ENCODE data around the gene HIVEP3. TPM values are rescaled to one million over a fixed set of nuclear protein-coding genes. Genes with fewer than 3 reads are reported as not detected.
A peak's percentile ranks its signal among the peaks of the same experiment; 100 is the strongest.

Gene HIVEP3
- total and polyA plus RNA-seq, 3 experiments from 2014 or later: 15.1 to 24.0 (median 23.0) TPM

DNA sequence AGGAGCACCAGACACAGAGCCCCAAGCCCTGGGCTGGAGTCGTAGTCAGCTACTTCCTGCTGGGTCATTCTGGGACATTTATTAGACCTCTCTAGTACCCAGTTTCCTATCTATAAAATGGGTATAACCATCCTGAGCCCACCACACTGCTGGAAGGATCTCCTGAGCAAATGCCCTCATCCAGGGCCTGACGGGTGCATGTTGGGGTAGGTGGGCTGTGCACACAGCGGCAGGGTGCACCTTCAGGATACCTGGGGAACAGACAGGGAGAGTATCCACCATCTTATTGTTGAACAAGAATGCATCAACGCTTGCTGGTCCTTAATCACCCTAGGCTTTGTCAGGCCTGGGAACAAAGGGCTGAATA, 191.0 kb downstream of the HIVEP3 start:
- Histone ChIP-seq H3K9me3 (ENCODE audit: low read length) (no peaks in the 10 kb centered on the region), H3K4me1 (ENCODE audit: insufficient read depth, low read length) (peaks cover 34% of the 10 kb centered on the region), H3K36me3 (ENCODE audit: insufficient read depth, low read length) (no peaks in the 10 kb centered on the region), H3K27me3 (ENCODE audit: insufficient read depth, low read length, poor library complexity, severe bottlenecking) (no peaks in the 10 kb centered on the region), H3K4me3 (ENCODE audit: low read length) (no peak overlapping the region), H3K27ac (ENCODE audit: low read depth, low read length) (no peak overlapping the region)
- Mint-ChIP-seq H3K4me1 (peaks cover 38 to 39% (median 39%) of the 10 kb centered on the region in 3 donors), H3K27ac (peak overlapping the region in 3 of 8 donors; percentile 47 to 85 (median 63)), H3K4me3 (peak overlapping the region in 6 of 7 donors; percentile 66 to 91 (median 78)), H3K27me3 (peaks cover 0 to 2% of the 10 kb centered on the region in 2 donors), H3K36me3 (peaks cover 0 to 1% (median 0%) of the 10 kb centered on the region in 3 donors), H3K9me3 (no peaks in the 10 kb centered on the region)
- no peak for DNase-seq
- ChIA-PET POLR2A (no interaction called here), CTCF (interaction anchor here (0.7 kb wide), 1 partner anchor 18 kb away, joined by 4 read pairs; no protein-coding TSS in a partner anchor)

DNA sequence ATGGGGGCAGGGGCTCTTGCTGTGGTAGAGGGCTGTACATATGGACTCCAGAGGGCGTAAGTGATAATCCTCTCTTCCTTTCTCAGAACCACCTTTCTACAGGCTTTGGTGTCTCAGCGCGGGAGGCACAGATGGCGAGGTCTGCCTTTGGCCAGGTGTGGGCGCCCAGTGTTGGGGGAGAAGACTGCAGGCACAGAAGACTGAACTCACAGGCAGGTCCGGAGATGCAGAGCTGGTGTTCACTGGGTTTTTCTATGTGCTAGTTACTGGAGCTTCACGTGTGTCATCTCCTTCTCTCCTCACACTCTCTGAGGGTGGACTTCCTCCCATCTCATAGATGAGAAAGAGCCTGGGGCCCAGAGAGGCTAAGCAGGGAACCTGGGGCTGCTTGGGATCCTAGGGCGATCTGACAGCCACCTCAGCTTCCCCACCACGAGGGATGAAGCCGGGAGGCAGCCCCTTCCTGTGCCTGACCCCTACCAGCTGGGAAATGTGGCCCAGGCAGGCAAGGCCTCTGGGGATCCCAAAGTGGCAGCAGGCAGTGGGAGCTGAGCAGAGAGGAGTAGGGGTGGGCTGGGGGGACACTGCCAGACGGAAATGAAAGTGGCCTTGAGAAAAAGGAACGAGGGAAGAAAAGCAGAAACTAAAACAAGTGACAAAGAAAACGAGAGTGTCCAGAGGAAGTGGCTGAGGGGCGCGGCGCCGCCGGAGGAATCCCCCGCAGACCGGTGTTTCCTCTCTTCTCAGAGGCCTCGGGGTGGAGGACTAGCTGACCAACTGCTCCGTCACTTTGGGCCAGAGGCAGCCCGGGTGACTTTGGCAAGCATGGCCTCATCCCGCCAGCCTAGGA, 191.6 kb downstream of the HIVEP3 start:
- Histone ChIP-seq H3K4me3 (ENCODE audit: low read length) (no peak overlapping the region), H3K4me1 (ENCODE audit: insufficient read depth, low read length) (peaks cover 34% of the 10 kb centered on the region), H3K9me3 (ENCODE audit: low read length) (no peaks in the 10 kb centered on the region), H3K27me3 (ENCODE audit: insufficient read depth, low read length, poor library complexity, severe bottlenecking) (no peaks in the 10 kb centered on the region), H3K27ac (ENCODE audit: low read depth, low read length) (no peak overlapping the region), H3K36me3 (ENCODE audit: insufficient read depth, low read length) (no peaks in the 10 kb centered on the region)
- Mint-ChIP-seq H3K27me3 (peaks cover 0 to 2% of the 10 kb centered on the region in 2 donors), H3K4me3 (peak overlapping the region in 6 of 7 donors; percentile 66 to 91 (median 78)), H3K9me3 (no peaks in the 10 kb centered on the region), H3K36me3 (no peaks in the 10 kb centered on the region), H3K27ac (peak overlapping the region in 6 of 8 donors; percentile 64 to 95 (median 74)), H3K4me1 (peaks cover 41 to 42% (median 42%) of the 10 kb centered on the region in 3 donors)
- DNase-seq: no peak
- ChIA-PET CTCF (interaction anchor here (0.9 kb wide), 1 partner anchor 153 kb away, joined by 3 read pairs; no protein-coding TSS in a partner anchor), POLR2A (no interaction called here)

DNA sequence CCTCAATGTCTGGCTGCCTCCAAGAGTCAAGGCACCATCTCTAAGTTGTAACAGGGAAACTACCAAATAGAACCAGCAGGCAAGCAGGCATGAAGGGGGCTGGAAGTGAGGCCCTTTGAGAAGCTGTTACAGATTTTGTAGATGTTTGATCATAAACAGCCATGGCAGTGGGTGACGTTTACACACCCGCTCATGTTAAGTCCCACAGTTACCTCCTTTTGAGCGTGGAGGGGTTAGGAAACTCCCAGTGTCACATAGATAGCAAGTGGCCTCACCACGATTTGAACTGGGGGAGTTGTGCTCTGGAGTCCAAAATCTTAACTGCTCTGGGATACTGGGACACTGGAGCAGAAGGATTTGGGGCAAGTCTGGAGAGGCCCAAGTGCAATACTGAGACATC, 192.4 kb downstream of the HIVEP3 start:
- Histone ChIP-seq H3K4me1 (ENCODE audit: insufficient read depth, low read length) (peaks cover 34% of the 10 kb centered on the region), H3K36me3 (ENCODE audit: insufficient read depth, low read length) (no peaks in the 10 kb centered on the region), H3K27me3 (ENCODE audit: insufficient read depth, low read length, poor library complexity, severe bottlenecking) (no peaks in the 10 kb centered on the region), H3K9me3 (ENCODE audit: low read length) (no peaks in the 10 kb centered on the region), H3K27ac (ENCODE audit: low read depth, low read length) (no peak overlapping the region), H3K4me3 (ENCODE audit: low read length) (no peak overlapping the region)
- H3K36me3 Mint-ChIP-seq: no peaks in the 10 kb centered on the region
- ChIA-PET CTCF (interaction anchor here (0.9 kb wide), 1 partner anchor 152 kb away, joined by 3 read pairs; no protein-coding TSS in a partner anchor), POLR2A (no interaction called here)
- peak overlapping the region in 6 of 8 donors; percentile 17 to 95 (median 68) for H3K27ac Mint-ChIP-seq
- peaks cover 40 to 51% (median 47%) of the 10 kb centered on the region in 3 donors for H3K4me1 Mint-ChIP-seq
- no peak for DNase-seq
- no peaks in the 10 kb centered on the region for H3K9me3 Mint-ChIP-seq
- H3K27me3 Mint-ChIP-seq: no peaks in the 10 kb centered on the region
- H3K4me3 Mint-ChIP-seq: peak overlapping the region in 6 of 7 donors; percentile 66 to 91 (median 78)

DNA sequence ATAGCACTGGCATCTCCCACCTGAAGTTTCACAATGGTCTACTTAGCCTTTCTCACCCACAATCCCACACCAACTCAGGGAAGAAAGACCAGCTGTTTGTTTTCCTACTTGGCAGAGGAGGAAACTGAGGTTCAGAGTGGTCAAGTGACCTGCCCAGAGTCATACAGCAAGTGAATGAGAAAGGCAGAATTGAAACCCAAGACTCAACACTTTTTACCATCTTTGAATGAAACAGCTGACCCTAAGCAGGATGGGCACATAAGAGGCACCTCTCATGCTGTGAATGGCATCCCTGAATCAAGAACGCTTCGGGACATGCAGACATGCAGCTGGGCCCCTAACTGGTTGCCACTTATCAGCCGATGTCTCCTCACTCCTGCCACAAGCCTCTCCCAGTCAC, 193.8 kb downstream of the HIVEP3 start:
- Histone ChIP-seq H3K4me3 (ENCODE audit: low read length) (no peak overlapping the region), H3K27ac (ENCODE audit: low read depth, low read length) (no peak overlapping the region), H3K4me1 (ENCODE audit: insufficient read depth, low read length) (peaks cover 34% of the 10 kb centered on the region), H3K9me3 (ENCODE audit: low read length) (no peaks in the 10 kb centered on the region), H3K36me3 (ENCODE audit: insufficient read depth, low read length) (no peaks in the 10 kb centered on the region), H3K27me3 (ENCODE audit: insufficient read depth, low read length, poor library complexity, severe bottlenecking) (no peaks in the 10 kb centered on the region)
- Mint-ChIP-seq H3K4me1 (peaks cover 46 to 64% (median 58%) of the 10 kb centered on the region in 3 donors), H3K27me3 (no peaks in the 10 kb centered on the region), H3K9me3 (no peaks in the 10 kb centered on the region), H3K27ac (no peak overlapping the region), H3K36me3 (no peaks in the 10 kb centered on the region), H3K4me3 (no peak overlapping the region)
- ChIA-PET POLR2A (no interaction called here), CTCF (no interaction called here)
- no peak for DNase-seq

DNA sequence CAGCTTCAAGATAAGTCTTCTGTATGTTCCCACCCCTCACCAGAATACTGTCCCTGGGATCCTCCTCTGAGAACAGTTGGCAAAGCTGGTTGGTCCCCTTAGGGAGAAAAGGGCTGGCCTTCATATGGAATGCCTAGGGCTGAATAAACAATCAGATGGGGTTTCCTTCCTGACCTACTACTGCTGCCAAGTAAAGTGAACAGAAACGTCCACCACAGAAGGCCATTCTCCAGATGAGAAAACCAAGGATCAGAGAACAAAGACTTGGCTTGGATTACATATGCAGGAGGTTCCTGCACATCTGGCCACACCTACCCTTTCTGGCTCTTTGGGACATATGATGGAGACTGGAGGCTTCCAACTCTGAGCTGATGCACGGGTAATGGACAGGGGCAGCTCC, 194.5 kb downstream of the HIVEP3 start:
- Mint-ChIP-seq H3K9me3 (no peaks in the 10 kb centered on the region), H3K27me3 (no peaks in the 10 kb centered on the region), H3K4me3 (no peak overlapping the region), H3K36me3 (no peaks in the 10 kb centered on the region), H3K27ac (no peak overlapping the region), H3K4me1 (peaks cover 41 to 63% (median 54%) of the 10 kb centered on the region in 3 donors)
- H3K4me3 ChIP-seq (ENCODE audit: low read length): no peak overlapping the region
- H3K36me3 ChIP-seq (ENCODE audit: insufficient read depth, low read length): no peaks in the 10 kb centered on the region
- H3K27me3 ChIP-seq (ENCODE audit: insufficient read depth, low read length, poor library complexity, severe bottlenecking): no peaks in the 10 kb centered on the region
- no peak for DNase-seq
- no peaks in the 10 kb centered on the region for H3K9me3 ChIP-seq (ENCODE audit: low read length)
- peaks cover 32% of the 10 kb centered on the region for H3K4me1 ChIP-seq (ENCODE audit: insufficient read depth, low read length)
- no peak overlapping the region for H3K27ac ChIP-seq (ENCODE audit: low read depth, low read length)
- ChIA-PET POLR2A (no interaction called here), CTCF (interaction anchor here (1.4 kb wide), 1 partner anchor 167 kb away, joined by 3 read pairs; no protein-coding TSS in a partner anchor)

DNA sequence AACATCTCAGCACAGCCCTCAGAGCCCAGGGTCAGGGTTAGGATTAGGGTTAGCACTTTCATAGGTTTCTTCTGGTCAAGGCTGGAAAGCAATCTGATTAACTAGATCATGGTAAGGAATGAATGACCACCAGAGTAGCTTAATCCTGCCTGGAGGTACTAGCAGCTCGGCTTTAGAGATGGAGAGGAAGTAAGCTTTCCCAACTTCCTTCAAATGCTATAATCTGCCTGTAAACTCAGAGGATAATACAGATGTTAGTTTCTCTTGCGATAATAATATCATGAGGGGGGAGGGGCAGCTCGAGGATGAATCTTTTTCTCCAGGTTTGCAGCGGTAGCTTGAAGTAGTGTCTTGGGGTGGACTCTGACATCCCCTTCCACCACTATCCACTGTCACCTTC, 194.9 kb downstream of the HIVEP3 start:
- ChIA-PET CTCF (interaction anchor here (1.4 kb wide), 1 partner anchor 168 kb away, joined by 3 read pairs; no protein-coding TSS in a partner anchor), POLR2A (no interaction called here)
- peak overlapping the region in 1 of 8 donors; percentile 26 for H3K27ac Mint-ChIP-seq
- no peak overlapping the region for H3K4me3 ChIP-seq (ENCODE audit: low read length)
- no peaks in the 10 kb centered on the region for H3K27me3 ChIP-seq (ENCODE audit: insufficient read depth, low read length, poor library complexity, severe bottlenecking)
- H3K36me3 ChIP-seq (ENCODE audit: insufficient read depth, low read length): no peaks in the 10 kb centered on the region
- peaks cover 37 to 62% (median 49%) of the 10 kb centered on the region in 3 donors for H3K4me1 Mint-ChIP-seq
- no peaks in the 10 kb centered on the region for H3K9me3 Mint-ChIP-seq
- no peaks in the 10 kb centered on the region for H3K9me3 ChIP-seq (ENCODE audit: low read length)
- H3K27me3 Mint-ChIP-seq: no peaks in the 10 kb centered on the region
- peaks cover 27% of the 10 kb centered on the region for H3K4me1 ChIP-seq (ENCODE audit: insufficient read depth, low read length)
- H3K36me3 Mint-ChIP-seq: no peaks in the 10 kb centered on the region
- no peak overlapping the region for H3K27ac ChIP-seq (ENCODE audit: low read depth, low read length)
- no peak for DNase-seq
- no peak overlapping the region for H3K4me3 Mint-ChIP-seq

DNA sequence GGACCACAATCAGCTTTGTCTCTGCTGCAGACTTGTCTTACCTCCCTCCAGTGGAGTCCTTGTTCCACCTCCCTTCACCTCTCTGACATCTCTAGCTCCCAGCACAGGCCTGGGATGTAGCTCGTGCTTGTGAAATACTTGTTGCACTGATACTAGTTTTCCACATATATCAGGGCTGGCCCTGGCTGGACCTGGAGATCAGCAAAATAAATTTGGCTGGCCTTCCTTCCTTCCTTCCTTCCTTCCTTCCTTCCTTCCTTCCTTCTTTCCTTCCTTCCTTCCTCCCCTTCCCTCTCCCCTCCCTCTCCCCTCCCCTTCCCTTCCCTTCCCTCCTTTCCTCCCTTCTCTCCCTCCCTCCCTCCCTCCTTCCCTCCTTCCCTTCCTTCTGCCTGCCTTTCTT, 196.5 kb downstream of the HIVEP3 start:
- Histone ChIP-seq H3K4me1 (ENCODE audit: insufficient read depth, low read length) (peaks cover 11% of the 10 kb centered on the region), H3K36me3 (ENCODE audit: insufficient read depth, low read length) (no peaks in the 10 kb centered on the region), H3K9me3 (ENCODE audit: low read length) (no peaks in the 10 kb centered on the region), H3K4me3 (ENCODE audit: low read length) (no peak overlapping the region), H3K27me3 (ENCODE audit: insufficient read depth, low read length, poor library complexity, severe bottlenecking) (no peaks in the 10 kb centered on the region), H3K27ac (ENCODE audit: low read depth, low read length) (no peak overlapping the region)
- H3K27ac Mint-ChIP-seq: peak overlapping the region in 2 of 8 donors; percentile 45 to 61
- no peaks in the 10 kb centered on the region for H3K9me3 Mint-ChIP-seq
- no peaks in the 10 kb centered on the region for H3K36me3 Mint-ChIP-seq
- no peaks in the 10 kb centered on the region for H3K27me3 Mint-ChIP-seq
- H3K4me3 Mint-ChIP-seq: peak overlapping the region in 4 of 7 donors; percentile 6 to 88 (median 70)
- ChIA-PET CTCF (no interaction called here), POLR2A (no interaction called here)
- DNase-seq: no peak
- H3K4me1 Mint-ChIP-seq: peaks cover 22 to 47% (median 33%) of the 10 kb centered on the region in 3 donors

DNA sequence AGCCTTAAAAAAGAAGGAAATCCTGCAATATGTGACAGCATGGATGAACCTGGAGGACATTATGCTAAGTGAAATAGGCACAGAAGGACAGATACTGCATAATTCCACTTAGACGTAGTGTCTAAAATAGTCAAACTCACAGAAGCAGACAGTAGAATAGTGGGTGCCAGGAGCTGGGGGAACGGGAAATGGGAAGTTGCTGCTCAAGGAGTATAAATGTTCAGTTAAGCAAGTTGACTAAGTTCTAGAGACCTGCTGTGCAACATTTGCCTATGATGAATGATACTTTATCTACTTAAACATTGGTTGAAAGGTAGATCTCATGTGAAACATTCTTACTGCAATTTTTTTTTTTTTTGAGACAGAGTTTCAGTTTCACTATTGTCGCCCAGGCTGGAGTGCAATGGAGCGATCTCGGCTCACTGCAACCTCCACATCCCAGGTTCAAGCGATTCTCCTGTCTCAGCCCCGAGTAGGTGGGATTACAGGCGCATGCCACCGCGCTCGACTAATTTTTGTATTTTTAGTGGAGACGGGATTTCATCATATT, 197.8 kb downstream of the HIVEP3 start:
- Mint-ChIP-seq H3K4me1 (peaks cover 14 to 38% (median 23%) of the 10 kb centered on the region in 3 donors), H3K4me3 (peak overlapping the region; percentile 10 to 88 (median 75))
- POLR2A ChIA-PET: no interaction called here

More for the DNA sequence above, 197.8 kb downstream of the HIVEP3 start:
- H3K27ac Mint-ChIP-seq: peak overlapping the region in 6 of 8 donors; percentile 29 to 85 (median 70)
- no peak for DNase-seq
- H3K9me3 ChIP-seq (ENCODE audit: low read length): no peaks in the 10 kb centered on the region
- H3K27ac ChIP-seq (ENCODE audit: low read depth, low read length): no peak overlapping the region
- no peaks in the 10 kb centered on the region for H3K4me1 ChIP-seq (ENCODE audit: insufficient read depth, low read length)
- peak overlapping the region; percentile 18 for H3K4me3 ChIP-seq (ENCODE audit: low read length)
- no peaks in the 10 kb centered on the region for H3K27me3 ChIP-seq (ENCODE audit: insufficient read depth, low read length, poor library complexity, severe bottlenecking)
- no peaks in the 10 kb centered on the region for H3K27me3 Mint-ChIP-seq
- H3K36me3 Mint-ChIP-seq: peaks cover 0 to 1% (median 0%) of the 10 kb centered on the region in 3 donors
- CTCF ChIA-PET: no interaction called here
- H3K36me3 ChIP-seq (ENCODE audit: insufficient read depth, low read length): no peaks in the 10 kb centered on the region
- H3K9me3 Mint-ChIP-seq: no peaks in the 10 kb centered on the region
